Neural cell (in vitro differentiated cells): Measurements from ENCODE around the gene DCC. TPM values are rescaled to one million over a fixed set of nuclear protein-coding genes. Genes with fewer than 3 reads are reported as not detected.

Experiments used
- H2AFZ ChIP-seq: fragments of 200-600, 300-800 bp; sonication (generic), shearing (Covaris generic); 2 replicates; pipeline ENCODE4 v1.6.0; 2014; ENCODE audit warnings: low read depth, mild to moderate bottlenecking, antibody characterized with exemption, low read length, moderate library complexity
- H3F3A ChIP-seq: fragments of 200-600 bp; shearing (Covaris generic); 2 replicates; pipeline ENCODE4 v1.6.1; 2016; ENCODE audit warnings: mild to moderate bottlenecking, moderate library complexity, mixed read lengths, antibody characterized with exemption, low read length; ENCODE audit not compliant: insufficient read depth, poor library complexity, severe bottlenecking
- H3K27ac ChIP-seq: fragments of 200-600, 300-800 bp; sonication (generic), shearing (Covaris generic); 2 replicates; pipeline ENCODE4 v1.5.1; 2014; ENCODE audit warnings: mild to moderate bottlenecking, low read length, moderate library complexity
- H3K27me3 ChIP-seq: fragments of 300-800, 200-600 bp; sonication (generic), shearing (Covaris generic); 2 replicates; pipeline ENCODE4 v1.6.0; 2014; ENCODE audit warnings: mild to moderate bottlenecking, low read depth, low read length, moderate library complexity; ENCODE audit not compliant: insufficient read depth
- H3K36me3 ChIP-seq: fragments of 300-800, 200-600 bp; sonication (generic), shearing (Covaris generic); 2 replicates; pipeline ENCODE4 v1.5.1; 2014; ENCODE audit warnings: mild to moderate bottlenecking, antibody characterized with exemption, low read length, moderate library complexity; ENCODE audit not compliant: insufficient read depth
- H3K4me2 ChIP-seq: fragments of 300-800, 200-600 bp; sonication (generic), shearing (Covaris generic); 2 replicates; pipeline ENCODE4 v1.6.0; 2014; ENCODE audit warnings: mild to moderate bottlenecking, low read length
- H3K4me3 ChIP-seq: fragments of 300-800, 200-600 bp; sonication (generic), shearing (Covaris generic); 2 replicates; pipeline ENCODE4 v1.5.1; 2014; ENCODE audit warnings: mild to moderate bottlenecking, low read length, moderate library complexity
- H3K79me2 ChIP-seq: fragments of 200-600 bp; shearing (Covaris generic); replicated peaks from 2 replicates; pipeline ENCODE4 v1.6.0; 2014; ENCODE audit warnings: mild to moderate bottlenecking, low read length, moderate library complexity; ENCODE audit not compliant: insufficient read depth
- H3K9ac ChIP-seq: fragments of 300-800, 200-600 bp; sonication (generic), shearing (Covaris generic); 2 replicates; pipeline ENCODE4 v1.6.1; 2016; ENCODE audit warnings: mild to moderate bottlenecking, low read length, mixed read lengths
- H3K9me2 ChIP-seq: fragments of 200-600 bp; shearing (Covaris generic); 2 replicates; pipeline ENCODE4 v1.6.1; 2016; ENCODE audit warnings: mild to moderate bottlenecking, low read length, mixed read lengths; ENCODE audit not compliant: insufficient read depth
- H3K9me3 ChIP-seq: fragments of 200-600, 300-800 bp; sonication (generic), shearing (Covaris generic); 2 replicates; pipeline ENCODE4 v1.6.1; 2016; ENCODE audit warnings: mild to moderate bottlenecking, mixed run types, low read length, moderate library complexity, mixed read lengths
- H4K20me1 ChIP-seq: fragments of 200-600 bp; shearing (Covaris generic); 2 replicates; pipeline ENCODE4 v1.6.1; 2016; ENCODE audit warnings: mild to moderate bottlenecking, mixed run types; ENCODE audit not compliant: insufficient read depth
- EP300 ChIP-seq: fragments of 450-650 bp; conservative IDR thresholded peaks from 2 replicates; pipeline ENCODE4 v1.6.1; 2014; ENCODE audit warnings: antibody characterized with exemption, mild to moderate bottlenecking, moderate library complexity; ENCODE audit not compliant: poor library complexity, severe bottlenecking
- MXI1 ChIP-seq: fragments of 450-650 bp; conservative IDR thresholded peaks from 2 replicates; pipeline ENCODE4 v1.6.1; 2014; ENCODE audit warnings: antibody characterized with exemption, mild to moderate bottlenecking; ENCODE audit not compliant: poor library complexity, severe bottlenecking
- RAD21 ChIP-seq: fragments of 450-650 bp; conservative IDR thresholded peaks from 2 replicates; pipeline ENCODE4 v1.6.1; 2014; ENCODE audit warnings: antibody characterized with exemption, mild to moderate bottlenecking, moderate library complexity
- REST ChIP-seq: IDR thresholded peaks from 2 replicates; pipeline ENCODE4 v1.6.1; 2012; ENCODE audit warnings: borderline replicate concordance
- SMC3 ChIP-seq: fragments of 450-650 bp; conservative IDR thresholded peaks from 2 replicates; pipeline ENCODE4 v1.6.1; 2014; ENCODE audit warnings: antibody characterized with exemption, mild to moderate bottlenecking, moderate library complexity; ENCODE audit not compliant: poor library complexity
- TAF1 ChIP-seq: IDR thresholded peaks from 2 replicates; pipeline ENCODE4 v1.6.1; 2012; ENCODE audit warnings: low read depth
- polyA plus RNA-seq: library from polyadenylated mRNA; depleted of rRNA; stranded (reverse); fragments of >200 nt; gene quantifications from 2 replicates; pipeline ENCODE4 v1.2.3, GENCODE V29; 2014
- TF ChIP-seq, protein P1 (sequence below): fragments of 450-650 bp; IDR thresholded peaks from 2 replicates; pipeline ENCODE4 v1.5.1; 2014; ENCODE audit warnings: antibody characterized with exemption, mild to moderate bottlenecking, moderate library complexity; ENCODE audit not compliant: poor library complexity, severe bottlenecking

DCC gene
- polyA plus RNA-seq, 1 donor from 2014 or later = 40.7 TPM

- Histone ChIP-seq H3K36me3 (no peaks in the 10 kb centered on the region), H3K9me3 (no peaks in the 10 kb centered on the region), H3K4me3 (no peak overlapping the region), H3F3A (no peaks in the 10 kb centered on the region), H3K9ac (no peak overlapping the region), H3K27ac (no peak overlapping the region), H4K20me1 (no peaks in the 10 kb centered on the region), H3K79me2 (peaks cover 33% of the 10 kb centered on the region), H2AFZ (no peak overlapping the region), H3K9me2 (no peaks in the 10 kb centered on the region), H3K4me2 (no peak overlapping the region), H3K27me3 (no peaks in the 10 kb centered on the region)
- TF ChIP-seq, protein P1, sequence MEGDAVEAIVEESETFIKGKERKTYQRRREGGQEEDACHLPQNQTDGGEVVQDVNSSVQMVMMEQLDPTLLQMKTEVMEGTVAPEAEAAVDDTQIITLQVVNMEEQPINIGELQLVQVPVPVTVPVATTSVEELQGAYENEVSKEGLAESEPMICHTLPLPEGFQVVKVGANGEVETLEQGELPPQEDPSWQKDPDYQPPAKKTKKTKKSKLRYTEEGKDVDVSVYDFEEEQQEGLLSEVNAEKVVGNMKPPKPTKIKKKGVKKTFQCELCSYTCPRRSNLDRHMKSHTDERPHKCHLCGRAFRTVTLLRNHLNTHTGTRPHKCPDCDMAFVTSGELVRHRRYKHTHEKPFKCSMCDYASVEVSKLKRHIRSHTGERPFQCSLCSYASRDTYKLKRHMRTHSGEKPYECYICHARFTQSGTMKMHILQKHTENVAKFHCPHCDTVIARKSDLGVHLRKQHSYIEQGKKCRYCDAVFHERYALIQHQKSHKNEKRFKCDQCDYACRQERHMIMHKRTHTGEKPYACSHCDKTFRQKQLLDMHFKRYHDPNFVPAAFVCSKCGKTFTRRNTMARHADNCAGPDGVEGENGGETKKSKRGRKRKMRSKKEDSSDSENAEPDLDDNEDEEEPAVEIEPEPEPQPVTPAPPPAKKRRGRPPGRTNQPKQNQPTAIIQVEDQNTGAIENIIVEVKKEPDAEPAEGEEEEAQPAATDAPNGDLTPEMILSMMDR = no peak
- no peak for TF ChIP-seq REST
- no peak for TF ChIP-seq EP300
- no peak for TF ChIP-seq TAF1
- no peak for TF ChIP-seq MXI1
Observed at GRCh38 chr18:52394602-52395001, 54.6 kb downstream of the DCC start.

DNA sequence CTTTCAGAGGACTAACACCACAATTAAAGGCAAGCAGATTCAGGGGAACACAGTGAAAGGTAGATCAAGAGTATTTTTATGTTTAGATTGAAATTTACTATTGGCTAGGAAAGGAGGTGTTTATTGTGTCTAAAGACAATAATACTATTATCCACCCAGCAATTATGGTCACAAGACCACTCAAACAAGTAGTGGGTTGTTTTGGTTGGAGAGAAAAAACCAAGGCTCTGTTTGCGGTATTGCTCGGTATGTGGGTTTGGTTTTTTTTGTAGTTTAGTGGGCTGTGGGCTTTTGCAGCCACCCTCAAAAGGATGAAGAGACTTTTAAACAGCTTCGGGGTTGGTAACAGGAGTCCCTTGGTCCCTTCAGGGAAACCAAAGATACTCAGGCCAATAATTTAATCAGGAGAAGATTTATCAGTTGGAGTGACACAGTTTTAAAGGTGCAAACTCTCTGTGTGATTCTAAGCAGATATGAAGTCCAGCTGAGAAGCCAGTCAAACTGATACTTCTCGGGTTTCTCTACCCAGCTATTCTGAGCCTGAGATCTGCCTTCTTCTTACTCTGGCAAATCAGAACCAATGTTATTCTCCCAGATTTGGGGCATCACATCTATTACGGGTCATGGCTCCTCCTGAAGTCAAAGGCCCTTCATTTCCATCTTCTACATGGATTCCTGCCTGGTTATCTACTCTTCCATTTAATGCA is 55.3 kb downstream of the DCC start:
- peaks cover 30% of the 10 kb centered on the region for H3K79me2 ChIP-seq
- H3K36me3 ChIP-seq = no peaks in the 10 kb centered on the region
- no peaks in the 10 kb centered on the region for H3K9me3 ChIP-seq
- no peak overlapping the region for H3K9ac ChIP-seq
- H3K4me2 ChIP-seq = no peak overlapping the region
- H3K9me2 ChIP-seq = no peaks in the 10 kb centered on the region
- no peak overlapping the region for H3K27ac ChIP-seq
- no peaks in the 10 kb centered on the region for H4K20me1 ChIP-seq
- no peaks in the 10 kb centered on the region for H3K27me3 ChIP-seq
- no peak for TF ChIP-seq RAD21
- TF ChIP-seq, protein P1 = no peak
- no peak for TF ChIP-seq MXI1
- no peak for TF ChIP-seq TAF1
- TF ChIP-seq SMC3 = no peak
- H3K4me3 ChIP-seq = no peak overlapping the region
- no peaks in the 10 kb centered on the region for H3F3A ChIP-seq
- no peak overlapping the region for H2AFZ ChIP-seq
